Ovary (tissue), 3 donors: ENCODE results near the gene PRDX5.

ENCODE experiments used
- EP300 ChIP-seq: sonication (generic); formaldehyde crosslinking; IDR thresholded peaks from one replicate; pipeline ENCODE4 v1.6.1; 2017; ENCODE audit warnings: antibody characterized with exemption
- POLR2A ChIP-seq: fragments of 450-650 bp; IDR thresholded peaks from one replicate; pipeline ENCODE4 v1.6.1; 2017; ENCODE audit warnings: antibody characterized with exemption, mild to moderate bottlenecking, moderate library complexity
- TF ChIP-seq, protein P1 (sequence below), 3 donors: fragments of 450-650 bp in 2 of 3; fragments of 200-600 bp in 1 of 3; IDR thresholded peaks; one replicate each; pipeline versions ENCODE4 v1.5.1 to v1.8.0; 2016 to 2022; ENCODE audit warnings: antibody characterized with exemption in 3 of 3, mild to moderate bottlenecking in 1 of 3
- donor health status: DM: no; HTN: no; CAD: no.

DNA sequence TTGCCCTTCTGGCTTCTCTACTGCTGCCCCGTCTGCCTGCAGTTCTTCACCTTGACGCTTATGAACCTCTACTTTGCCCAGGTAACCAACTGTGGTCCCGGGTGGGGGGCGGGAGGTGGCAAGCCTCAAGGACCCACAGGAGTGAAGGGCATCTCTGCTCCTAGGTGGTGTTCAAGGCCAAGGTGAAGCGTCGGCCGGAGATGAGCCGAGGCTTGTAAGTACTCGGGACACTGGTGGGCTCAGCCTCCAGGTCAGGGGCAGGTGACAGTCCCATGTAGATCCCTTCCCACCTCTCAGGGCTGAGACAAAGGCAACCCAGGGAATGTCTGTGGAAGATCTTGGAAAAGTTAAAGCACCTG is 31.1 kb upstream of the PRDX5 start:
- TF ChIP-seq, protein P1, sequence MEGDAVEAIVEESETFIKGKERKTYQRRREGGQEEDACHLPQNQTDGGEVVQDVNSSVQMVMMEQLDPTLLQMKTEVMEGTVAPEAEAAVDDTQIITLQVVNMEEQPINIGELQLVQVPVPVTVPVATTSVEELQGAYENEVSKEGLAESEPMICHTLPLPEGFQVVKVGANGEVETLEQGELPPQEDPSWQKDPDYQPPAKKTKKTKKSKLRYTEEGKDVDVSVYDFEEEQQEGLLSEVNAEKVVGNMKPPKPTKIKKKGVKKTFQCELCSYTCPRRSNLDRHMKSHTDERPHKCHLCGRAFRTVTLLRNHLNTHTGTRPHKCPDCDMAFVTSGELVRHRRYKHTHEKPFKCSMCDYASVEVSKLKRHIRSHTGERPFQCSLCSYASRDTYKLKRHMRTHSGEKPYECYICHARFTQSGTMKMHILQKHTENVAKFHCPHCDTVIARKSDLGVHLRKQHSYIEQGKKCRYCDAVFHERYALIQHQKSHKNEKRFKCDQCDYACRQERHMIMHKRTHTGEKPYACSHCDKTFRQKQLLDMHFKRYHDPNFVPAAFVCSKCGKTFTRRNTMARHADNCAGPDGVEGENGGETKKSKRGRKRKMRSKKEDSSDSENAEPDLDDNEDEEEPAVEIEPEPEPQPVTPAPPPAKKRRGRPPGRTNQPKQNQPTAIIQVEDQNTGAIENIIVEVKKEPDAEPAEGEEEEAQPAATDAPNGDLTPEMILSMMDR (IDR thresholded peaks at IDR 0.05) = no peak
- TF ChIP-seq POLR2A (no peak), EP300 (no peak)
